BE2C (cell line): ENCODE data around the gene TSNAX.

Experiments used
- DNase-seq: peaks from one replicate; pipeline ENCODE4 v3.0.0-alpha.2; 2020
- H3K27me3 ChIP-seq: fragments of 250-450 bp; sonication (Bioruptor Pico); 2 replicates; pipeline ENCODE4 v1.5.1; 2020; ENCODE audit warnings: mild to moderate bottlenecking
- H3K36me3 ChIP-seq: fragments of 250-450 bp; sonication (Bioruptor Pico); 2 replicates; pipeline ENCODE4 v1.5.1; 2020; ENCODE audit warnings: mild to moderate bottlenecking
- H3K4me1 ChIP-seq: fragments of 250-450 bp; sonication (Bioruptor Pico); 2 replicates; pipeline ENCODE4 v1.5.1; 2020
- H3K4me3 ChIP-seq: 2 replicates; pipeline ENCODE4 v1.5.1; 2011; ENCODE audit warnings: low read depth, low read length
- H3K9me3 ChIP-seq: fragments of 250-450 bp; sonication (Bioruptor Pico); 2 replicates; pipeline ENCODE4 v1.5.1; 2020
- CTCF ChIP-seq: IDR thresholded peaks from 2 replicates; pipeline ENCODE4 v1.5.1; 2012; ENCODE audit warnings: mild to moderate bottlenecking, low read depth, low read length

Gene TSNAX

DNA sequence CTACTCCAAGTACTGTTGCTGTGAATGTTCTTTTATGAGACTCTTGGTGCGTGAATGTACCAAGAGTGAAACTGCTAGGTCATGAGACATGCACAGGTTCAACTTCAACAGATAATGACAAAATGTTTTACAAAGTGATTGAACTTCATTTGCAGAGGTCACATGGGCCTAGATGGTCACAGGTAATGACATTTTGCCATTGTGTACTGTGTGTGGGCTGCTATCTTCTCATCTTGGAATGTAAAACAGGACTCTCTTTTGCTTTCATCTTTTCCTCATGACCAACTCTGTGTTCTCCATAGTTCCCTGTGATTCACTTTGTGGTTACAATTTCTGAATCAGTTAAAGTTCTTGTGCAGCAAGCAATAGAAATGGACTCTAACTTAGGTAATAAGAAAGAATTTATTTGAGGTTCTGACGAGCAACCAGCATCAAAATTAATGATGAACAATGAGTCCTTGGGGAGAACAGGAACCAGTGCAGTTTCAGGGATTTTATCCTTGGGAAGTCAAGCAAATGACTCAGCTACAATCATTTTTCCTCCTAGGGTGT is 16.2 kb upstream of the TSNAX start:
- no peaks in the 10 kb centered on the region for H3K36me3 ChIP-seq
- DNase-seq: no peak
- H3K9me3 ChIP-seq: no peaks in the 10 kb centered on the region
- no peaks in the 10 kb centered on the region for H3K27me3 ChIP-seq
- H3K4me1 ChIP-seq: peaks cover 4% of the 10 kb centered on the region
- H3K4me3 ChIP-seq: no peak overlapping the region
- TF ChIP-seq CTCF: no peak

DNA sequence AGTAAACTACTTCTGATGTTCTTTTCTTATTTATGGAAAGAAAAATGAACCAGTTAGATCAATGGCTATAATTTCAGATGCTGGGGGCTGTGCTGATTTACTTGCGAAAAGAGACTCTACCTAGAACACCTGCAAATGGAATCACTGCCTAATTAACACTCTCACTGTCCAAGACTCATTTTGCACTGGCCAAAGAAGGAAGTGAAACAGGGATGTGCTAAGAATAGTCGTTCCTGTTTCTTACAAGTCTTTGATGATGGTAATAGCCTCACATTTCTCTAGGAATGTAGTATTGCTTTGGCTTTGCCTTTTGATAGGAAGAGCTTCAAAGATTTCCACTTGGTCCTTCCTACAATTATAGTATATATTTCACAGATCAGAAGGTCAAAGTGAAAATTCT is 12.7 kb upstream of the TSNAX start:
- Histone ChIP-seq H3K4me3 (no peak overlapping the region), H3K9me3 (no peaks in the 10 kb centered on the region), H3K36me3 (no peaks in the 10 kb centered on the region), H3K4me1 (peaks cover 4% of the 10 kb centered on the region; the same call in 1 of the 2 replicates), H3K27me3 (no peaks in the 10 kb centered on the region)
- no peak for TF ChIP-seq CTCF
- no peak for DNase-seq

DNA sequence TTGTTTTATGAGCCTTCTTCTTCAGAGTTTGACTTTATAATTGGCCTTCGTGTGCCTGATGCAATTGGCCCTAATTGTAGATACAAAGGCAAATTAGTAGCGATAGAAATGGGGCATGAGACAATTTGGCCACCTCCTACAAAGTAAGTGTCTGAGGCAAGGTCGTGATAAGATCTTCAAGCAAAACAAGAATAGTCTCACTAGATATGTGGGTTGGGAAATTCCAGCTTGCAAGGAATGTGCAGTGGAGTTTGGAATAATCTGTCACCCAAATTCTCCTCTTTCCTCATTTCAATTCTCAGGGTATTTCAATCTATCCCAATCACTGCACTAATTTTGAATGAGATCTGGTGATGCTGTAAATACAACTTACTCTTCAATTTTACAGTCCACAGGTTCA is 11.4 kb upstream of the TSNAX start:
- Histone ChIP-seq H3K9me3 (no peaks in the 10 kb centered on the region), H3K27me3 (no peaks in the 10 kb centered on the region), H3K4me3 (no peak overlapping the region), H3K4me1 (peaks cover 4% of the 10 kb centered on the region; the same call in 1 of the 2 replicates), H3K36me3 (no peaks in the 10 kb centered on the region)
- no peak for DNase-seq
- no peak for TF ChIP-seq CTCF

DNA sequence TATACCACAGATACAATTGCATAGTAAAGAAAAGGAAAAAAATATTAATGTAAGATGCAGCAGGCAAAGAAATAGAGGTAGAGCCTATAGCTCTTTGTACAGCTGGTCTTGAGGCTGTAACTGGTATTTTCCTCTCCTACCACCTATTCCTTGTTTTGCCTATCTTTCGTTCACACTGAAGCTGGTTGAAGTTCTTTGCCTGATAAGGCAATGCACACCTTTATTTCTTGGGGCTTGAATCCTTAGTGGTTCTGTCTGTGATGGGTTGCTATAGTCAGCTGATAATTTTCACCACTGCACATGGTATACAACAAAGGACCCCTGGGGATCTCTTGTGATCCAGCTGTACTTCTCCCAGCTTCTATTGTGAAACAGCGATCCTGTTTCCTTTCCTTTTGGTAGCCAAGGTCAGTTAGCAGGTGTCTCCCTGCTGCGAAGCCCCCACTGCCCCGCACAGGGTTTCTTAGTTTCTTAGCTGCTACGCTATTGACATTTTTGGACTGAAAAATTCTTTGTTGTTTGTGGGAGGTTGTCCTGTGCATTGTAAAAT is 9.9 kb upstream of the TSNAX start:
- DNase-seq: no peak
- TF ChIP-seq CTCF: no peak
- no peaks in the 10 kb centered on the region for H3K36me3 ChIP-seq
- no peaks in the 10 kb centered on the region for H3K9me3 ChIP-seq
- H3K4me1 ChIP-seq: no peaks in the 10 kb centered on the region
- H3K27me3 ChIP-seq: no peaks in the 10 kb centered on the region
- no peak overlapping the region for H3K4me3 ChIP-seq

GRCh38 chr1:231519166-231519565 is 9.3 kb upstream of the TSNAX start:
- Histone ChIP-seq H3K36me3 (no peaks in the 10 kb centered on the region), H3K9me3 (no peaks in the 10 kb centered on the region), H3K4me3 (no peak overlapping the region), H3K4me1 (no peaks in the 10 kb centered on the region), H3K27me3 (no peaks in the 10 kb centered on the region)
- no peak for DNase-seq
- no peak for TF ChIP-seq CTCF

DNA sequence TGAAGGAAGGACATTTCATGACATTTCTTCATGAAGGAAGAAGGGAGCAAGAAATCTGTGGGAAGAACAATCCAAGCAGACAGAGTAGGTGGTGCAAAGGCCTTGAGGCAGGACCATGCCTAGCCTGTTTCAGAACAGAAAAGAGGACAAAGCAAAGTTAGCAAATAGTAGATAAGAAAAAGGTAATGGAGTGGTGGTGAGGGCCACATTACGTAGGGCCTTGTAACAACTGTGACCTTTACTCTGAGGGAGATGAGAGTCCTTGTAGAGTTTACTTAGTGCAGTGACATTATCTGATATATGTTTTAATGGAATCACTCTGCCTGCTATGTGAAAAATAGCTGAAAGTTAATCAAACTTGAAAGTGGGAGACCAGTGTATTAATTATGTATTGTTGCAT is 6.4 kb upstream of the TSNAX start:
- no peaks in the 10 kb centered on the region for H3K27me3 ChIP-seq

More for the DNA sequence above, 6.4 kb upstream of the TSNAX start:
- no peak for DNase-seq
- TF ChIP-seq CTCF: no peak
- H3K4me1 ChIP-seq: no peaks in the 10 kb centered on the region
- H3K4me3 ChIP-seq: no peak overlapping the region
- no peaks in the 10 kb centered on the region for H3K36me3 ChIP-seq
- H3K9me3 ChIP-seq: no peaks in the 10 kb centered on the region
